Lower leg skin (tissue), 4 donors: Measurements from ENCODE around the gene CAPN8. TPM values are rescaled to one million over a fixed set of nuclear protein-coding genes. Genes with fewer than 3 reads are reported as not detected.

Experiments used
- DNase-seq, 2 donors: peaks; one replicate each; pipeline ENCODE4 v3.0.0-alpha.2; 2019; ENCODE audit warnings: low spot score in 2 of 2
- H3K4me3 ChIP-seq: fragments of 200-600 bp; sonication (generic); 2 replicates; pipeline ENCODE4 v1.5.1; 2017; ENCODE audit warnings: mild to moderate bottlenecking, low read depth; ENCODE audit not compliant: poor library complexity, severe bottlenecking
- POLR2A ChIP-seq, 2 donors: fragments of 450-650 bp; IDR thresholded peaks; one replicate each; pipeline ENCODE4 v1.6.1; 2016 to 2017; ENCODE audit warnings: antibody characterized with exemption in 2 of 2, mild to moderate bottlenecking in 1 of 2, moderate library complexity in 1 of 2
- WGBS, 2 donors: methylation state at CpG; one replicate each; pipeline ENCODE4 v1.1.5; 2018; 5-methylcytosine and 5-hydroxymethylcytosine counted together
- intact Hi-C: fragments of 100-400 bp; cut with DNase I; formaldehyde crosslinking; loops from one replicate; pipeline ENCODE4 v1.15.0; 2023; ENCODE audit warnings: low total_unique reads
- total RNA-seq, 4 donors: library from RNA; depleted of rRNA; stranded (reverse); fragments of >200 nt; gene quantifications; one replicate each; pipeline ENCODE4 v1.1.0, GENCODE V29; 2016
- TF ChIP-seq, protein P1 (sequence below), 3 donors: fragments of 450-650 bp; IDR thresholded peaks; one replicate each; pipeline ENCODE4 v1.5.1; 2016; ENCODE audit warnings: antibody characterized with exemption in 3 of 3, mild to moderate bottlenecking in 3 of 3, moderate library complexity in 2 of 3

CAPN8 gene
- total RNA-seq, 4 donors from 2014 or later = 0.27 to 2.4 (median 0.34) TPM

GRCh38 chr1:223667484-223668182 lies 2.1 kb upstream of the CAPN8 start:
- no peak for DNase-seq
- intact Hi-C loops = no loop called here
- H3K4me3 ChIP-seq = no peak overlapping the region
- TF ChIP-seq POLR2A (IDR thresholded peaks at IDR 0.05) = no peak
- TF ChIP-seq, protein P1, sequence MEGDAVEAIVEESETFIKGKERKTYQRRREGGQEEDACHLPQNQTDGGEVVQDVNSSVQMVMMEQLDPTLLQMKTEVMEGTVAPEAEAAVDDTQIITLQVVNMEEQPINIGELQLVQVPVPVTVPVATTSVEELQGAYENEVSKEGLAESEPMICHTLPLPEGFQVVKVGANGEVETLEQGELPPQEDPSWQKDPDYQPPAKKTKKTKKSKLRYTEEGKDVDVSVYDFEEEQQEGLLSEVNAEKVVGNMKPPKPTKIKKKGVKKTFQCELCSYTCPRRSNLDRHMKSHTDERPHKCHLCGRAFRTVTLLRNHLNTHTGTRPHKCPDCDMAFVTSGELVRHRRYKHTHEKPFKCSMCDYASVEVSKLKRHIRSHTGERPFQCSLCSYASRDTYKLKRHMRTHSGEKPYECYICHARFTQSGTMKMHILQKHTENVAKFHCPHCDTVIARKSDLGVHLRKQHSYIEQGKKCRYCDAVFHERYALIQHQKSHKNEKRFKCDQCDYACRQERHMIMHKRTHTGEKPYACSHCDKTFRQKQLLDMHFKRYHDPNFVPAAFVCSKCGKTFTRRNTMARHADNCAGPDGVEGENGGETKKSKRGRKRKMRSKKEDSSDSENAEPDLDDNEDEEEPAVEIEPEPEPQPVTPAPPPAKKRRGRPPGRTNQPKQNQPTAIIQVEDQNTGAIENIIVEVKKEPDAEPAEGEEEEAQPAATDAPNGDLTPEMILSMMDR (IDR thresholded peaks at IDR 0.05) = no peak
- 82 to 90% methylated on average over 3 of the region's 3 CpGs for WGBS, 2 donors

DNA sequence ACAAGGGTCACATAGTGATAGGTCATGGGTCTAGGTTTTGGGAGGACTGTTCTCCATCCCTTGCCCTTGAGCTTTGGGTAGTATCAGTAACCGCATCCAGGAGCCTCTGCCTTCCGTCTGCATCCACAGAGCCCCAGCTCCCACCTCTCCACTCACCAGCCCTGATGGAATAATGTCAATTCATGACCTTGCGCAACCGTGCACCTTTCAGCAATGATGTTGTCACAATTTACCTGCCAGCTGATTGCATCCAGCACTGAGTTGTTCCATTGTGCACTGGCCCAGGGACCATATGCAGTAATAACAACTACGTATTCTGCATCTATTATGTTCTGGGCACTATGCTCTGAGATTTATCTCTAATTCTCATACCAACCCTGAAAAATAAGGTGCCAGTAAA lies 1.4 kb downstream of the CAPN8 start:
- 77 to 78% methylated on average over 5 of the region's 5 CpGs for WGBS, 2 donors
- DNase-seq = no peak
- TF ChIP-seq, protein P1 (IDR thresholded peaks at IDR 0.05) = no peak
- no peak for TF ChIP-seq POLR2A (IDR thresholded peaks at IDR 0.05)
- intact Hi-C loops = no loop called here
- H3K4me3 ChIP-seq = no peak overlapping the region

- 67 to 69% methylated on average over 5 of the region's 5 CpGs for WGBS, 2 donors
- H3K4me3 ChIP-seq = no peak overlapping the region
- DNase-seq = no peak
- intact Hi-C loops = no loop called here
- TF ChIP-seq, protein P1 (IDR thresholded peaks at IDR 0.05) = no peak
- no peak for TF ChIP-seq POLR2A (IDR thresholded peaks at IDR 0.05)
These were observed 2.6 kb downstream of the CAPN8 start for GRCh38 chr1:223662943-223663342.

DNA sequence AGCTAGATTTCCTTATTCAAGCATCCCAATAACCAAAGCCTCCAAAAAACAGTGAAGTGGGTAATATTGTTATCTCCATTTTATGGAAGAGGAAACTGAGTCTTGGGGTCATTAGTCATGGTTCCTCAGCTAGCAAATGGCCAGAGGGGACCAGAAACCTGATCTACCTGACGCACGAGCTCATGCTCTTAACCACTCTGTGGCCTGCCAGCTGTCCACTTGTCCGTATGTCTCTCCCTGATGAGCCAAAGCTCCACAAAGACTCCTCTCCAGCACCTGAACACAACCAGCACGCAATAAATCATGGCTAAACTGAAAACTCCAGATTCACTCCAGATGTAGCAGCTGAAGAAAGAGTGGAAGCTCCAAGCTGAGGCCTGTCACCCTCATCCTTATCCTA lies 5.8 kb downstream of the CAPN8 start:
- intact Hi-C loops = no loop called here
- 83 to 85% methylated on average over 4 of the region's 4 CpGs for WGBS, 2 donors
- TF ChIP-seq, protein P1 (IDR thresholded peaks at IDR 0.05) = no peak
- no peak for TF ChIP-seq POLR2A (IDR thresholded peaks at IDR 0.05)
- no peak overlapping the region for H3K4me3 ChIP-seq
- no peak for DNase-seq

DNA sequence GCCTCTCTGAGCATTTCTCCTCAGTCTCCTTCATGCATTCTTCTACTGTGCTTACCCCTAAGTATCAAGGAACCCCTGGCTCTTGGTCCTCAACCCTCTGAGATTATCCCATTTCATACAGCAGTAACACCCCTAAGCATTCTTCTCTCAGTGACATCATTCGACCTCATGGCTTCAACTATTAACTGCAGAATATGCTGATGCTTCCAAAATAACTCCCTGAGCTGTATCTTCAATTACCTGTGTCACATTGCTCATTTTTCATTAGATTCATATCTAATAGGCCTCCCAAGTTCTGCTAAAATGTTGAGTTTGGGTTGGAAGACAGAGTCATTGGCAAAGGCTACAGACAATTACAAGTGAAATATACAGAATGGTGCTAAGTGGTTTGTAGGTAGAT lies 7.5 kb downstream of the CAPN8 start:
- TF ChIP-seq, protein P1 (IDR thresholded peaks at IDR 0.05) = no peak
- no peak for TF ChIP-seq POLR2A (IDR thresholded peaks at IDR 0.05)
- DNase-seq = no peak
- H3K4me3 ChIP-seq = no peak overlapping the region
- intact Hi-C loops = no loop called here
- WGBS, 2 donors = 67 to 70% methylated on average over 1 of the region's 1 CpG

GRCh38 chr1:223654083-223654482 lies 11.4 kb downstream of the CAPN8 start:
- TF ChIP-seq, protein P1 (IDR thresholded peaks at IDR 0.05) = no peak
- no peak for TF ChIP-seq POLR2A (IDR thresholded peaks at IDR 0.05)
- no peak for DNase-seq
- intact Hi-C loops = no loop called here
- 76 to 89% methylated on average over 6 of the region's 6 CpGs for WGBS, 2 donors
- H3K4me3 ChIP-seq = no peak overlapping the region
